ENCODE measurements around the gene RNF6. TPM values are rescaled to one million over a fixed set of nuclear protein-coding genes. Genes with fewer than 3 reads are reported as not detected.
A peak's percentile ranks its signal among the peaks of the same experiment; 100 is the strongest.

RNF6 gene
- total and polyA plus RNA-seq, 2 donors (not counting 1 experiment from before 2014, with no cell fraction given): 39.4 to 71.2 TPM

- H3K4me3 ChIP-seq (replicated peaks in 1 of 4; ENCODE audit: control extremely low read depth in 1 of 4, insufficient read depth in 1 of 4, low read depth in 3 of 4, low read length in 4 of 4): no peak overlapping the region
- H3K79me2 ChIP-seq (ENCODE audit: control insufficient read depth, insufficient read depth, low read length): no peaks in the 10 kb centered on the region
- no peaks in the 10 kb centered on the region for H3K9me3 ChIP-seq (ENCODE audit: control insufficient read depth, insufficient read depth, low read depth, low read length)
- no peak for DNase-seq (ENCODE audit: low read depth in 2 of 2)
- no peak overlapping the region for H3K9ac ChIP-seq (ENCODE audit: insufficient read depth, low read length)
- no peak for TF ChIP-seq EZH2 (IDR thresholded peaks at IDR 0.05; ENCODE audit: low read length, missing control alignments)
- no peak for TF ChIP-seq CTCF (conservative IDR thresholded peaks at IDR 0.05 in 1 of 2, IDR thresholded peaks at IDR 0.05 in 1 of 2; ENCODE audit: low read depth in 1 of 2, low read length in 2 of 2)
- H3K36me3 ChIP-seq (ENCODE audit: control insufficient read depth, insufficient read depth, low read length): no peaks in the 10 kb centered on the region
- no peaks in the 10 kb centered on the region for H3K4me1 ChIP-seq (ENCODE audit: control insufficient read depth, extremely low read depth, insufficient read depth, low read length)
- H3K27me3 ChIP-seq (ENCODE audit: control insufficient read depth, insufficient read depth, low read length): peaks cover 8% of the 10 kb centered on the region
- H4K20me1 ChIP-seq (ENCODE audit: control insufficient read depth, extremely low read depth, insufficient read depth, low read length): no peaks in the 10 kb centered on the region
- H3K4me2 ChIP-seq (ENCODE audit: extremely low read depth, insufficient read depth, low read length): no peak overlapping the region
- no peak overlapping the region for H3K27ac ChIP-seq (ENCODE audit: insufficient read depth, low read length)
- no peak overlapping the region for H2AFZ ChIP-seq (ENCODE audit: low read length)
Observed at GRCh38 chr13:26246154-26246553, 24.0 kb upstream of the RNF6 start.

- Histone ChIP-seq H3K4me3 (replicated peaks in 1 of 4; ENCODE audit: control extremely low read depth in 1 of 4, insufficient read depth in 1 of 4, low read depth in 3 of 4, low read length in 4 of 4) (no peak overlapping the region), H3K9ac (ENCODE audit: insufficient read depth, low read length) (no peak overlapping the region), H3K36me3 (ENCODE audit: control insufficient read depth, insufficient read depth, low read length) (no peaks in the 10 kb centered on the region), H3K79me2 (ENCODE audit: control insufficient read depth, insufficient read depth, low read length) (no peaks in the 10 kb centered on the region), H4K20me1 (ENCODE audit: control insufficient read depth, extremely low read depth, insufficient read depth, low read length) (no peaks in the 10 kb centered on the region), H3K4me2 (ENCODE audit: extremely low read depth, insufficient read depth, low read length) (no peak overlapping the region), H3K27ac (ENCODE audit: insufficient read depth, low read length) (no peak overlapping the region), H3K9me3 (ENCODE audit: control insufficient read depth, insufficient read depth, low read depth, low read length) (no peaks in the 10 kb centered on the region), H3K4me1 (ENCODE audit: control insufficient read depth, extremely low read depth, insufficient read depth, low read length) (no peaks in the 10 kb centered on the region), H2AFZ (ENCODE audit: low read length) (no peak overlapping the region), H3K27me3 (ENCODE audit: control insufficient read depth, insufficient read depth, low read length) (no peaks in the 10 kb centered on the region)
- TF ChIP-seq EZH2 (IDR thresholded peaks at IDR 0.05; ENCODE audit: low read length, missing control alignments): no peak
- no peak for TF ChIP-seq CTCF (conservative IDR thresholded peaks at IDR 0.05 in 1 of 2, IDR thresholded peaks at IDR 0.05 in 1 of 2; ENCODE audit: low read depth in 1 of 2, low read length in 2 of 2)
- peak in 1 of 2 donors; percentile 51 for DNase-seq (ENCODE audit: low read depth in 2 of 2)
Observed at GRCh38 chr13:26236296-26236695, 14.2 kb upstream of the RNF6 start.

GRCh38 chr13:26230703-26231102 is 8.6 kb upstream of the RNF6 start:
- Histone ChIP-seq H3K27me3 (ENCODE audit: control insufficient read depth, insufficient read depth, low read length) (peaks cover 4% of the 10 kb centered on the region), H3K9ac (ENCODE audit: insufficient read depth, low read length) (no peak overlapping the region), H3K27ac (ENCODE audit: insufficient read depth, low read length) (no peak overlapping the region), H4K20me1 (ENCODE audit: control insufficient read depth, extremely low read depth, insufficient read depth, low read length) (no peaks in the 10 kb centered on the region), H3K4me3 (replicated peaks in 1 of 4; ENCODE audit: control extremely low read depth in 1 of 4, insufficient read depth in 1 of 4, low read depth in 3 of 4, low read length in 4 of 4) (no peak overlapping the region), H3K9me3 (ENCODE audit: control insufficient read depth, insufficient read depth, low read depth, low read length) (no peaks in the 10 kb centered on the region), H3K4me1 (ENCODE audit: control insufficient read depth, extremely low read depth, insufficient read depth, low read length) (no peaks in the 10 kb centered on the region), H3K79me2 (ENCODE audit: control insufficient read depth, insufficient read depth, low read length) (no peaks in the 10 kb centered on the region), H3K36me3 (ENCODE audit: control insufficient read depth, insufficient read depth, low read length) (no peaks in the 10 kb centered on the region), H3K4me2 (ENCODE audit: extremely low read depth, insufficient read depth, low read length) (no peak overlapping the region), H2AFZ (ENCODE audit: low read length) (no peak overlapping the region)
- DNase-seq (ENCODE audit: low read depth in 2 of 2): no peak
- TF ChIP-seq CTCF (conservative IDR thresholded peaks at IDR 0.05 in 1 of 2, IDR thresholded peaks at IDR 0.05 in 1 of 2; ENCODE audit: low read depth in 1 of 2, low read length in 2 of 2) (no peak), EZH2 (IDR thresholded peaks at IDR 0.05; ENCODE audit: low read length, missing control alignments) (no peak)

All from fibroblast of lung (primary cell).